ENCODE data around the gene MAML2. TPM values are rescaled to one million over a fixed set of nuclear protein-coding genes. Genes with fewer than 3 reads are reported as not detected.

Gene MAML2
- total RNA-seq, 2 donors from 2014 or later: 29.2 to 34.9 TPM

- H3K27me3 Mint-ChIP-seq: no peaks in the 10 kb centered on the region
- no peak for ATAC-seq
- no peaks in the 10 kb centered on the region for H3K9me3 ChIP-seq (ENCODE audit: control insufficient read depth, low read length, poor library complexity, severe bottlenecking)
- DNase-seq: no peak
- peaks cover 2% of the 10 kb centered on the region for H3K4me1 Mint-ChIP-seq
- no peak overlapping the region for H3K4me3 Mint-ChIP-seq
- no peaks in the 10 kb centered on the region for H3K36me3 Mint-ChIP-seq (ENCODE audit: low read depth)
- no peak overlapping the region for H3K27ac Mint-ChIP-seq
These were observed 399.4 kb downstream of the MAML2 start for GRCh38 chr11:95943546-95943945.

- peak overlapping the region; percentile 31 for H3K4me3 Mint-ChIP-seq
- no peak for DNase-seq
- no peaks in the 10 kb centered on the region for H3K9me3 ChIP-seq (ENCODE audit: control insufficient read depth, low read length, poor library complexity, severe bottlenecking)
- no peaks in the 10 kb centered on the region for H3K36me3 Mint-ChIP-seq (ENCODE audit: low read depth)
- H3K4me1 Mint-ChIP-seq: peaks cover 3% of the 10 kb centered on the region
- no peak overlapping the region for H3K27ac Mint-ChIP-seq
- H3K27me3 Mint-ChIP-seq: no peaks in the 10 kb centered on the region
- no peak for ATAC-seq
These were observed 403.9 kb downstream of the MAML2 start for GRCh38 chr11:95939091-95939490.

GRCh38 chr11:95937358-95937757 lies 405.6 kb downstream of the MAML2 start:
- Mint-ChIP-seq H3K36me3 (ENCODE audit: low read depth) (no peaks in the 10 kb centered on the region), H3K27ac (no peak overlapping the region), H3K27me3 (no peaks in the 10 kb centered on the region), H3K4me1 (peaks cover 3% of the 10 kb centered on the region), H3K4me3 (no peak overlapping the region)
- ATAC-seq: no peak
- no peak for DNase-seq
- H3K9me3 ChIP-seq (ENCODE audit: control insufficient read depth, low read length, poor library complexity, severe bottlenecking): no peaks in the 10 kb centered on the region

DNA sequence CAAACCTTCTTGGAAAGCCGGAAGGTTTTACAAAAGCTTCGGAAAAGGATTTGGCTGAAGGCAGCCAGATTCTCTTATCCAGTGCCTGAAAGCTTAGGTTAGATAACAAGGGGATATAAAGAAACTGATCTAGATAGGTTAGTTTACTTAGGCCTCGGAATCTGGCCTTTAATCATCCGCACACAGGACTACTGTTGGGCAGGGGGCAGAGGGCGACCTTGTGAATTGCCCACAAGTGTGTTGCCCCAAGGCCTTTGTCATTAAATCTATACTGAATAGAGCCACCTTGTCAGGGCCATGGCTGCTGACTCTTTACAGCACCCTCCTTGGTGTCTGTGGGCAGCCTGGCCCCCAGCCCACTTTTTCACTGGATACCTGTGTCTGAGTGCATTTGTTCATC lies 409.4 kb downstream of the MAML2 start:
- no peaks in the 10 kb centered on the region for H3K36me3 Mint-ChIP-seq (ENCODE audit: low read depth)
- ATAC-seq (no peak), DNase-seq (no peak)
- H3K27me3 Mint-ChIP-seq: no peaks in the 10 kb centered on the region
- peaks cover 2% of the 10 kb centered on the region for H3K4me1 Mint-ChIP-seq
- no peaks in the 10 kb centered on the region for H3K9me3 ChIP-seq (ENCODE audit: control insufficient read depth, low read length, poor library complexity, severe bottlenecking)
- no peak overlapping the region for H3K27ac Mint-ChIP-seq
- no peak overlapping the region for H3K4me3 Mint-ChIP-seq

DNA sequence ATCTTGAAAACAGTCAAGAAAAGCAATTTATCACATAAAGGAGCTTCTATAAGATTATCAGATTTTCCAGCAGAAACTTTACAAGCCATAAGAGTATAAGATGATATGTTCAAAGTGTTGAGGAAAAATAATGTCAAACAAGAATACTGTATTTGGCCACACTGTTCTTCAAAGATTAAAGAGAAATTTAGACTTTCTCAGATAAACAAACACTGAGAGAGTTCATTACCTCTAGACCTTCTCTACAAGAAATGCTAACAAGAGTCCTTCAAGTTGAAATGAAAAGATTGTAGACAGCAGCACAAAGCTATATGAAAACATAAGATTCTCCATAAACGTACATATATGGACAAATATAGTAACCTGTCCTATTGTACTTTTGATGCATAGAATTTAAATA lies 411.1 kb downstream of the MAML2 start:
- ATAC-seq (no peak), DNase-seq (no peak)
- Mint-ChIP-seq H3K4me1 (no peaks in the 10 kb centered on the region), H3K4me3 (no peak overlapping the region), H3K36me3 (ENCODE audit: low read depth) (peaks cover 2% of the 10 kb centered on the region), H3K27ac (no peak overlapping the region), H3K27me3 (peaks cover 1% of the 10 kb centered on the region)
- no peaks in the 10 kb centered on the region for H3K9me3 ChIP-seq (ENCODE audit: control insufficient read depth, low read length, poor library complexity, severe bottlenecking)

- Mint-ChIP-seq H3K4me3 (no peak overlapping the region), H3K36me3 (ENCODE audit: low read depth) (peaks cover 4% of the 10 kb centered on the region), H3K27ac (no peak overlapping the region), H3K4me1 (no peaks in the 10 kb centered on the region), H3K27me3 (peaks cover 11% of the 10 kb centered on the region)
- no peaks in the 10 kb centered on the region for H3K9me3 ChIP-seq (ENCODE audit: control insufficient read depth, low read length, poor library complexity, severe bottlenecking)
- no peak for DNase-seq
- no peak for ATAC-seq
These were observed 412.0 kb downstream of the MAML2 start for GRCh38 chr11:95930948-95931347.

GRCh38 chr11:95926726-95927125 lies 416.3 kb downstream of the MAML2 start:
- H3K9me3 ChIP-seq (ENCODE audit: control insufficient read depth, low read length, poor library complexity, severe bottlenecking): no peaks in the 10 kb centered on the region
- peaks cover 14% of the 10 kb centered on the region for H3K36me3 Mint-ChIP-seq (ENCODE audit: low read depth)
- peaks cover 11% of the 10 kb centered on the region for H3K27me3 Mint-ChIP-seq
- peaks cover 18% of the 10 kb centered on the region for H3K4me1 Mint-ChIP-seq
- no peak for DNase-seq
- H3K4me3 Mint-ChIP-seq: no peak overlapping the region
- ATAC-seq: no peak
- H3K27ac Mint-ChIP-seq: no peak overlapping the region

Other genes starting within 250 kb of the MAML2 start
- 10 to 100 TPM; 22.2 to 24.1 TPM for gene CCDC82, start 46.7 kb upstream of the MAML2 start, total RNA-seq
- 1 to 10 TPM; 3.7 to 4.7 TPM for gene JRKL, start 46.8 kb upstream of the MAML2 start, total RNA-seq